Measurements from ENCODE around the gene SMARCD3. TPM values are rescaled to one million over a fixed set of nuclear protein-coding genes. Genes with fewer than 3 reads are reported as not detected.

SMARCD3 gene
- total and polyA plus RNA-seq, 2 of the 4 experiments (the other 2 are of a cell fraction) = 37.5 to 48.5 TPM

- no peak overlapping the region for H4K5ac ChIP-seq (ENCODE audit: low read depth, low read length)
- dilution Hi-C loops (cut with HindIII; ENCODE audit: low sequenced_read_pairs, unreplicated experiment) (no loop called here), in situ Hi-C loops (cut with MboI; ENCODE audit: low sequenced_read_pairs) (no loop called here), intact Hi-C loops (cut with micrococcal nuclease) (no loop called here)
- no peak overlapping the region for H3K4me2 ChIP-seq (ENCODE audit: low read depth, low read length)
- no peak overlapping the region for H2BK20ac ChIP-seq (ENCODE audit: low read depth, low read length)
- no peak overlapping the region for H3K27ac ChIP-seq (ENCODE audit: insufficient read depth, low read length)
- H2BK5ac ChIP-seq (ENCODE audit: low read depth, low read length, poor library complexity, severe bottlenecking) = no peak overlapping the region
- H4K91ac ChIP-seq (ENCODE audit: insufficient read depth, low read depth, low read length) = no peak overlapping the region
- H3K23ac ChIP-seq (ENCODE audit: low read depth, low read length) = no peak overlapping the region
- POLR2A ChIA-PET (ENCODE audit: unreplicated experiment) = interaction anchor here (0.6 kb wide), 1 partner anchor 14 kb away, joined by 3 read pairs; no protein-coding TSS in a partner anchor
- peaks cover 18% of the 10 kb centered on the region for H3K4me1 ChIP-seq (ENCODE audit: control insufficient read depth, insufficient read depth, low read length)
- CTCF ChIA-PET = interaction anchor here (0.6 kb wide), 1 partner anchor 149 kb away, joined by 3 read pairs; the partner anchor contains the start of gene FASTK
- H3K14ac ChIP-seq (replicated peaks; ENCODE audit: low read depth, low read length) = no peak overlapping the region
- no peak overlapping the region for H2AK5ac ChIP-seq (ENCODE audit: low read depth, low read length)
- no peak overlapping the region for H3K18ac ChIP-seq (ENCODE audit: low read depth, low read length)
- H2AFZ ChIP-seq (replicated peaks; ENCODE audit: low read length, poor library complexity) = no peak overlapping the region
- no peak overlapping the region for H3K56ac ChIP-seq (ENCODE audit: extremely low read depth, insufficient read depth, low read length)
- no peak overlapping the region for H2AK9ac ChIP-seq (replicated peaks; ENCODE audit: low read depth, low read length, poor library complexity)
- no peak overlapping the region for H2BK15ac ChIP-seq (ENCODE audit: low read depth, low read length)
- no peak overlapping the region for H3K4ac ChIP-seq (ENCODE audit: low read depth, low read length)
- peaks cover 15 to 45% of the 10 kb centered on the region in 2 experiments for H3K79me1 ChIP-seq (ENCODE audit: low read depth in 1 of 2, low read length in 2 of 2)
- no peaks in the 10 kb centered on the region for H3K27me3 ChIP-seq (ENCODE audit: control insufficient read depth, insufficient read depth, low read length)
- H4K8ac ChIP-seq (ENCODE audit: low read depth in 2 of 2, low read length in 2 of 2) = no peak overlapping the region
- no peak overlapping the region for H3K4me3 ChIP-seq (ENCODE audit: insufficient read depth, low read depth, low read length)
- no peak for TF ChIP-seq FOS (IDR thresholded peaks at IDR 0.05; ENCODE audit: low read depth, low read length)
- no peak for TF ChIP-seq RCOR1 (IDR thresholded peaks at IDR 0.05; ENCODE audit: insufficient replicate concordance, low read length)
- TF ChIP-seq POLR2A (IDR thresholded peaks at IDR 0.05; ENCODE audit: low read depth, low read length) = no peak
- TF ChIP-seq CHD1 (IDR thresholded peaks at IDR 0.05; ENCODE audit: low read depth, low read length) = no peak
- no peak for TF ChIP-seq RFX5 (IDR thresholded peaks at IDR 0.05; ENCODE audit: low read depth, low read length)
- no peak for TF ChIP-seq CEBPB (IDR thresholded peaks at IDR 0.05; ENCODE audit: low read depth, low read length)
- TF ChIP-seq MXI1 (IDR thresholded peaks at IDR 0.05; ENCODE audit: borderline replicate concordance, low read depth, low read length) = no peak
- TF ChIP-seq, protein P1, sequence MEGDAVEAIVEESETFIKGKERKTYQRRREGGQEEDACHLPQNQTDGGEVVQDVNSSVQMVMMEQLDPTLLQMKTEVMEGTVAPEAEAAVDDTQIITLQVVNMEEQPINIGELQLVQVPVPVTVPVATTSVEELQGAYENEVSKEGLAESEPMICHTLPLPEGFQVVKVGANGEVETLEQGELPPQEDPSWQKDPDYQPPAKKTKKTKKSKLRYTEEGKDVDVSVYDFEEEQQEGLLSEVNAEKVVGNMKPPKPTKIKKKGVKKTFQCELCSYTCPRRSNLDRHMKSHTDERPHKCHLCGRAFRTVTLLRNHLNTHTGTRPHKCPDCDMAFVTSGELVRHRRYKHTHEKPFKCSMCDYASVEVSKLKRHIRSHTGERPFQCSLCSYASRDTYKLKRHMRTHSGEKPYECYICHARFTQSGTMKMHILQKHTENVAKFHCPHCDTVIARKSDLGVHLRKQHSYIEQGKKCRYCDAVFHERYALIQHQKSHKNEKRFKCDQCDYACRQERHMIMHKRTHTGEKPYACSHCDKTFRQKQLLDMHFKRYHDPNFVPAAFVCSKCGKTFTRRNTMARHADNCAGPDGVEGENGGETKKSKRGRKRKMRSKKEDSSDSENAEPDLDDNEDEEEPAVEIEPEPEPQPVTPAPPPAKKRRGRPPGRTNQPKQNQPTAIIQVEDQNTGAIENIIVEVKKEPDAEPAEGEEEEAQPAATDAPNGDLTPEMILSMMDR (conservative IDR thresholded peaks at IDR 0.05; ENCODE audit: low read depth, low read length) = no peak
- no peak for TF ChIP-seq SMC3 (IDR thresholded peaks at IDR 0.05; ENCODE audit: low read depth, low read length)
- BruUV-seq (replicated peaks) = no TSS peak
- peaks cover 8% of the 10 kb centered on the region for H3K9me1 ChIP-seq (ENCODE audit: insufficient read depth, low read length)
- peaks cover 15% of the 10 kb centered on the region for H4K20me1 ChIP-seq (ENCODE audit: insufficient read depth, low read length)
- H3K9ac ChIP-seq (ENCODE audit: low read depth, low read length) = no peak overlapping the region
- H3K9me3 ChIP-seq (ENCODE audit: control insufficient read depth, insufficient read depth, low read length) = no peaks in the 10 kb centered on the region
- H3K36me3 ChIP-seq (ENCODE audit: control insufficient read depth, insufficient read depth, low read length) = peaks cover 9% of the 10 kb centered on the region
- no peak for DNase-seq
- no peak for ATAC-seq (ENCODE audit: low read depth)
- no peak overlapping the region for H2BK120ac ChIP-seq (ENCODE audit: low read depth, low read length)
- WGBS, 2 experiments (ENCODE audit: extremely low coverage in 2 of 2, insufficient read length in 1 of 2) = 80% methylated on average over 5 of the region's 10 CpGs; no CpG with 5 or more reads in 1 of the 2 experiments
Measured at GRCh38 chr7:151229249-151229648, 19.2 kb downstream of the SMARCD3 start.
